Naive B cell (primary cell): Measurements from ENCODE around the gene XRCC5. TPM values are rescaled to one million over a fixed set of nuclear protein-coding genes. Genes with fewer than 3 reads are reported as not detected.

Experiments
- ATAC-seq, 2 donors: fragments of 150-1000 bp; cut with Tn5 transposase; 2 replicates each; pipeline ENCODE4 v1.10.0; 2021; ENCODE audit warnings: low read depth in 2 of 2, mild to moderate bottlenecking in 2 of 2, moderate library complexity in 2 of 2
- DNase-seq: peaks from one replicate; pipeline ENCODE4 v3.0.0; 2022
- H3K27ac Mint-ChIP-seq, 6 donors: one replicate each; pipeline ENCODE4 v1.8.0; 2020 to 2022; ENCODE audit warnings: mild to moderate bottlenecking in 6 of 6, mixed read lengths in 6 of 6, moderate library complexity in 5 of 6, inconsistent platforms in 2 of 6
- H3K27me3 Mint-ChIP-seq, 3 donors: one replicate each; pipeline ENCODE4 v1.8.0; 2021 to 2022; ENCODE audit warnings: mixed read lengths in 3 of 3, mild to moderate bottlenecking in 1 of 3
- H3K36me3 Mint-ChIP-seq, 2 donors: one replicate each; pipeline ENCODE4 v1.8.0; 2020 to 2022; ENCODE audit warnings: mixed read lengths in 2 of 2, inconsistent platforms in 1 of 2, mild to moderate bottlenecking in 1 of 2
- H3K4me1 Mint-ChIP-seq, 3 donors: one replicate each; pipeline ENCODE4 v1.8.0; 2020 to 2022; ENCODE audit warnings: mixed read lengths in 3 of 3, inconsistent platforms in 1 of 3, mild to moderate bottlenecking in 1 of 3, moderate library complexity in 1 of 3
- H3K4me3 Mint-ChIP-seq, 8 donors: one replicate each; pipeline ENCODE4 v1.8.0; 2020 to 2022; ENCODE audit warnings: mild to moderate bottlenecking in 8 of 8, mixed read lengths in 8 of 8, moderate library complexity in 8 of 8, inconsistent platforms in 2 of 8
- H3K9me3 Mint-ChIP-seq, 7 donors: one replicate each; pipeline ENCODE4 v1.8.0; 2020 to 2022; ENCODE audit warnings: mixed read lengths in 7 of 7, mild to moderate bottlenecking in 5 of 7, inconsistent platforms in 2 of 7, moderate library complexity in 1 of 7
- polyA plus RNA-seq, 6 donors: library from polyadenylated mRNA; unstranded; fragments of 300-500 nt; fragmentation: Illumina TruSeq; gene quantifications; one replicate each; pipeline ENCODE4 v1.2.3, GENCODE V29; 2021; ENCODE audit warnings: low read depth in 6 of 6

XRCC5 gene
- polyA plus RNA-seq, 6 donors from 2014 or later: 245 to 322 (median 271) TPM

- Mint-ChIP-seq H3K36me3 (peaks cover 11% of the 10 kb centered on the region in 2 donors), H3K27me3 (peaks cover 4 to 5% (median 5%) of the 10 kb centered on the region in 3 donors), H3K4me1 (no peaks in the 10 kb centered on the region), H3K9me3 (no peaks in the 10 kb centered on the region), H3K4me3 (no peak overlapping the region), H3K27ac (no peak overlapping the region)
- DNase-seq (no peak), ATAC-seq (no peak)
Observed at GRCh38 chr2:216098421-216099334, 10.5 kb upstream of the XRCC5 start.

DNA sequence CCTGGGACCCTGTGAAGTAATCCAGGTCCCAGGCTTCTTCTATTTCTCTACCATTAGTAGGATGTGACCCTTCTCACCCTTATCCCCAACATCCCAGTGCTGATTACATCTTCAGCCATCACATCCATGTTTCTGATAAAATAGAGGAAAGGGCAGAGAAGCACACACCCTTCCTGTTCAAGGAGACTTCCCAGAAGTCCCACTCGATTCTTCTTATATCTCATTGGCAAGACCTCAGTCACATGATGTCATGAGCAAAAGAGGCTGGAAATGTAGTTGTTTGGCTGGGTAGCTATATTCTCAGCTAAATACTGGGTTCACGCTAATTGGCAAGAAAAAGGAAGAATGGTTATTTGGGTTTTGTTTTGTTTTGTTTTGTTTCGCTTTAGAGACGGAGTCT, 8.0 kb upstream of the XRCC5 start:
- H3K9me3 Mint-ChIP-seq: no peaks in the 10 kb centered on the region

GRCh38 chr2:216103213-216103612, 5.9 kb upstream of the XRCC5 start:
- Mint-ChIP-seq H3K4me1 (peaks cover 0 to under 1% (median 0%) of the 10 kb centered on the region in 3 donors), H3K27ac (no peak overlapping the region), H3K36me3 (peaks cover 11% of the 10 kb centered on the region in 2 donors), H3K4me3 (no peak overlapping the region), H3K9me3 (no peaks in the 10 kb centered on the region), H3K27me3 (peaks cover 0 to 10% (median 0%) of the 10 kb centered on the region in 3 donors)
- ATAC-seq: no peak
- DNase-seq: no peak

More for the DNA sequence above, 8.0 kb upstream of the XRCC5 start:
- H3K4me1 Mint-ChIP-seq: no peaks in the 10 kb centered on the region
- H3K27ac Mint-ChIP-seq: no peak overlapping the region
- H3K4me3 Mint-ChIP-seq: no peak overlapping the region
- peaks cover 0 to 10% (median 0%) of the 10 kb centered on the region in 3 donors for H3K27me3 Mint-ChIP-seq
- DNase-seq: no peak
- ATAC-seq: no peak
- peaks cover 11% of the 10 kb centered on the region in 2 donors for H3K36me3 Mint-ChIP-seq

- Mint-ChIP-seq H3K36me3 (peaks cover 11% of the 10 kb centered on the region in 2 donors), H3K4me3 (no peak overlapping the region), H3K27ac (no peak overlapping the region), H3K27me3 (peaks cover 0 to 10% (median 0%) of the 10 kb centered on the region in 3 donors), H3K9me3 (no peaks in the 10 kb centered on the region), H3K4me1 (peaks cover 5 to 14% (median 10%) of the 10 kb centered on the region in 3 donors)
- ATAC-seq (no peak), DNase-seq (no peak)
Observed at GRCh38 chr2:216104691-216105090, 4.5 kb upstream of the XRCC5 start.

- H3K27ac Mint-ChIP-seq: no peak overlapping the region
- peaks cover 0 to 7% of the 10 kb centered on the region in 2 donors for H3K36me3 Mint-ChIP-seq
- no peak for ATAC-seq
- peaks cover 19 to 35% (median 23%) of the 10 kb centered on the region in 3 donors for H3K4me1 Mint-ChIP-seq
- H3K9me3 Mint-ChIP-seq: no peaks in the 10 kb centered on the region
- peak overlapping the region in 3 of 8 donors; percentile 19 to 49 (median 39) for H3K4me3 Mint-ChIP-seq
- no peak for DNase-seq
- H3K27me3 Mint-ChIP-seq: peaks cover 0 to 10% (median 0%) of the 10 kb centered on the region in 3 donors
Observed at GRCh38 chr2:216107320-216107719, 1.8 kb upstream of the XRCC5 start.

- ATAC-seq (no peak), DNase-seq (no peak)
- Mint-ChIP-seq H3K9me3 (no peaks in the 10 kb centered on the region), H3K27ac (no peak overlapping the region), H3K36me3 (peaks cover 0 to 9% of the 10 kb centered on the region in 2 donors), H3K4me3 (peak overlapping the region in 5 of 8 donors; percentile 22 to 100 (median 68)), H3K4me1 (peaks cover 20 to 40% (median 27%) of the 10 kb centered on the region in 3 donors), H3K27me3 (peaks cover 0 to 10% (median 0%) of the 10 kb centered on the region in 3 donors)
Observed at GRCh38 chr2:216107760-216108159, 1.4 kb upstream of the XRCC5 start.

DNA sequence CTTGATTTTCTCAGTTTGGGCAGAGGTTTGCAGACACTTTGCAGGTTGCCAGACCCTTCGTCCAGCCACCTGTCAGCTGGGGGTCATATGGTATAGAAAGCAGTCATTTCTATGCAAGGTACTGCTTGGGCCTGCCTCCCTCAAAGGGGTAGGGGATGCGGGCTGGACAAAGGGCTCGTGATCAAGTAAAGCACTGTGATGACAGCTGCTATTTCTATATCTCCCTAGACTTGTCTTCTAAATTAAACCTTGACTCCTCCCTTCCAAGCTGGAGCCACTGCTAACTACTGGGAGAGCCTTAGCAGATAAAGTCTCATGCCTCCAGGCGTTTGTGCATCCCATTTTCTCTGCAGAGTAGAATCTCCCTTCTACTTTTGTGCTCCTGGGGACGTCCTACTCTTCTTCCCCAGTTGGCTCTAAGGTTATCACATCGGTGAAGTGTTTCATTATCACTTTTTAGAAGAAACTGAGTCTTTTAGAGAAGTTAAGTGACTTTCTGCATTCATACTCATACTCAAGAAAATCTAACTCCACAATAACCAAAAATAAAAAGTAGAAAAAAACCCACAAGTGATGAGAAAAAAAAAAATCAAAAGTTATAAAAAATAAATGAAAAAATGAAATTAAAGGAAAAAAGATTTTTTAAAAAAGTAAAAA, 710 bp upstream of the XRCC5 start:
- DNase-seq: no peak
- no peak for ATAC-seq

DNA sequence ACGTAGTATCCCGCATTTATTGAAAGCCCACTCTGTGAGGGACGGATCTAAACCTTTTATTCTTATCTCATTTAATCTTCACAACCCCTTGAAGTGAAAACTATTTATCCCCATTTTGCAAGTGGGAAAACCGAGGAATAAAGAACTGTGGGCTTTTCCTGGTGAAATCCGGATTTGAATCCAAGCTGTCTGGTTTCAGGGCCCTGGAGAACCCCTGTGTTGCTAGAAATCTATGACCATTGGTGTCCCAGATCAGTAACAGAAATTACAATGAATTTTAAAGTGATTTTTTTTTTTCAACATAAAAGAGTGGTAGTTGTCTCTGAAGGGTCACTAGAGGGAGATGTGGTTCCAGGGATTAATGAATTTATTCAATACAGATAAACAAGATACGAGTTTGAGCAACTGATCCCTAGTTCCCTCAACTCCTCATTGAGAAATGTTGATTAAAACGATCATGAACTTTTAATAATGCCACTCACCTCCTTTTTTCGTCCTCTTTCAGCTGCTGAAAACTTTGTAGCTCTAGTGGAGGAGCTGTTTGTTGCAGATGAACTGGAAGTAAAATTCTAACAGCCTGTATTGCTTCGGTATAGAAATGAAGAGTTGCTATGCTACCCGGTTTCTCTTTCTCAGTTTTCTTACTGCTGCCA, 940 bp downstream of the XRCC5 start:
- Mint-ChIP-seq H3K4me1 (peaks cover 34 to 63% (median 49%) of the 10 kb centered on the region in 3 donors), H3K4me3 (peak overlapping the region; percentile 98 to 100 (median 100)), H3K27ac (peak overlapping the region; percentile 97 to 100 (median 100)), H3K36me3 (peaks cover 14 to 23% of the 10 kb centered on the region in 2 donors), H3K9me3 (no peaks in the 10 kb centered on the region), H3K27me3 (peaks cover 0 to 6% (median 0%) of the 10 kb centered on the region in 3 donors)
- no peak for DNase-seq
- ATAC-seq: no peak

More for the DNA sequence above, 710 bp upstream of the XRCC5 start:
- H3K27ac Mint-ChIP-seq: peak overlapping the region; percentile 90 to 100 (median 100)
- peaks cover 0 to 10% of the 10 kb centered on the region in 2 donors for H3K36me3 Mint-ChIP-seq
- H3K4me3 Mint-ChIP-seq: peak overlapping the region; percentile 98 to 100 (median 100)
- H3K9me3 Mint-ChIP-seq: no peaks in the 10 kb centered on the region
- peaks cover 20 to 47% (median 33%) of the 10 kb centered on the region in 3 donors for H3K4me1 Mint-ChIP-seq
- peaks cover 0 to 10% (median 0%) of the 10 kb centered on the region in 3 donors for H3K27me3 Mint-ChIP-seq

- no peak for DNase-seq
- peak overlapping the region; percentile 98 to 100 (median 100) for H3K4me3 Mint-ChIP-seq
- H3K36me3 Mint-ChIP-seq: peaks cover 14 to 23% of the 10 kb centered on the region in 2 donors
- no peak for ATAC-seq
- H3K27ac Mint-ChIP-seq: peak overlapping the region in 4 of 6 donors; percentile 97 to 100 (median 100)
- peaks cover 38 to 68% (median 53%) of the 10 kb centered on the region in 3 donors for H3K4me1 Mint-ChIP-seq
- H3K27me3 Mint-ChIP-seq: peaks cover 0 to under 1% (median 0%) of the 10 kb centered on the region in 3 donors
- H3K9me3 Mint-ChIP-seq: no peaks in the 10 kb centered on the region
Observed at GRCh38 chr2:216110620-216111019, 1.5 kb downstream of the XRCC5 start.

DNA sequence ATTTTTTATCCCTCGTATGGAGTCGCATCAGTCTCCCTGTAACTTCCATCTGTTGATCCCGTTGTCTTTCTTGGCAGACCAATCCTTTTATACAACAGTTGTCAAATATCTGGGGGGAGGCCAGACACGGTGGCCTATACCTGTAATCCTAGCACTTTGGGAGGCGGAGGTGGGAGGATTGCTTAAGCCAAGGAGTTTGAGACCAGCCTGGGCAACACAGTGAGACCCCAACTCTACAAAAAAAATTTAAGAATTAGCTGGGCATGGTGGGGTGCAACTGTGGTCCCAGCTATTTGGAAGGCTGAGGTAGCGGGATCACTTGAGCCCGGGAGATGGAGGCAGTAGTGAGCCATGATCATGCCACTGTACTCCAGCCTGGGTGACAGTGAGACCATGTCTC, 2.0 kb downstream of the XRCC5 start:
- H3K27ac Mint-ChIP-seq: peak overlapping the region in 3 of 6 donors; percentile 69 to 100 (median 85)
- ATAC-seq: no peak
- H3K9me3 Mint-ChIP-seq: no peaks in the 10 kb centered on the region
- H3K4me3 Mint-ChIP-seq: peak overlapping the region in 5 of 8 donors; percentile 7 to 100 (median 70)
- DNase-seq: no peak
- no peaks in the 10 kb centered on the region for H3K27me3 Mint-ChIP-seq
- peaks cover 39 to 71% (median 55%) of the 10 kb centered on the region in 3 donors for H3K4me1 Mint-ChIP-seq
- peaks cover 14 to 23% of the 10 kb centered on the region in 2 donors for H3K36me3 Mint-ChIP-seq

- Mint-ChIP-seq H3K4me3 (peak overlapping the region in 1 of 8 donors; percentile 98), H3K27ac (peak overlapping the region in 4 of 6 donors; percentile 21 to 98 (median 72)), H3K36me3 (peaks cover 14 to 23% of the 10 kb centered on the region in 2 donors), H3K9me3 (no peaks in the 10 kb centered on the region), H3K27me3 (no peaks in the 10 kb centered on the region), H3K4me1 (peaks cover 48 to 83% (median 73%) of the 10 kb centered on the region in 3 donors)
- DNase-seq (no peak), ATAC-seq (no peak)
Observed at GRCh38 chr2:216112926-216113325, 3.8 kb downstream of the XRCC5 start.

DNA sequence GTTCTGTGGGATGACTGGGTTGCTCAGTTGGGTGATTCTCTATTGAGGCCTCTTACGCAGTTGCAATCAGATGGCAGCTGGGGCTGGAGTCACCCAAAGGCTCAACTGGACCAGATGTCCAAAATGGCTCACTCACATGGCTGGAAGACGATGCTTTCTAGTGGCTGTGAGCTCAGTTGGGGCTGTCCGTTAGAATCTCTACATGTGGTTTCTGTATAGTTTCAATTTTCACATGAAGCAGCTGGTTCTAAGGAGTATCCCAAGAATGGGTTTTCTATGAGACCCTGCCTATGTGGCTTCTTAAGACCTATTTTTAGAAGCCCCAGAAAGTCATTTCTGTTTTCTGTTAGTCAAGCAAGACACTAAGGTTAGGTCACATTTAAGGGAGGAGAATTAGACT, 4.4 kb downstream of the XRCC5 start:
- Mint-ChIP-seq H3K27me3 (no peaks in the 10 kb centered on the region), H3K4me3 (peak overlapping the region in 2 of 8 donors; percentile 86 to 98), H3K27ac (peak overlapping the region in 4 of 6 donors; percentile 11 to 98 (median 60)), H3K36me3 (peaks cover 20 to 23% of the 10 kb centered on the region in 2 donors), H3K4me1 (peaks cover 47 to 81% (median 74%) of the 10 kb centered on the region in 3 donors), H3K9me3 (no peaks in the 10 kb centered on the region)
- no peak for DNase-seq
- ATAC-seq: no peak

- DNase-seq (no peak), ATAC-seq (peak in 1 of 2 donors; percentile 4)
- H3K27me3 Mint-ChIP-seq: no peaks in the 10 kb centered on the region
- peak overlapping the region in 6 of 8 donors; percentile 20 to 96 (median 92) for H3K4me3 Mint-ChIP-seq
- H3K36me3 Mint-ChIP-seq: peaks cover 23 to 25% of the 10 kb centered on the region in 2 donors
- H3K4me1 Mint-ChIP-seq: peaks cover 39 to 74% (median 70%) of the 10 kb centered on the region in 3 donors
- H3K27ac Mint-ChIP-seq: peak overlapping the region; percentile 97 to 99 (median 98)
- no peaks in the 10 kb centered on the region for H3K9me3 Mint-ChIP-seq
Observed at GRCh38 chr2:216114382-216114713, 5.2 kb downstream of the XRCC5 start.
